ENCODE data around the gene VRK1.

DNA sequence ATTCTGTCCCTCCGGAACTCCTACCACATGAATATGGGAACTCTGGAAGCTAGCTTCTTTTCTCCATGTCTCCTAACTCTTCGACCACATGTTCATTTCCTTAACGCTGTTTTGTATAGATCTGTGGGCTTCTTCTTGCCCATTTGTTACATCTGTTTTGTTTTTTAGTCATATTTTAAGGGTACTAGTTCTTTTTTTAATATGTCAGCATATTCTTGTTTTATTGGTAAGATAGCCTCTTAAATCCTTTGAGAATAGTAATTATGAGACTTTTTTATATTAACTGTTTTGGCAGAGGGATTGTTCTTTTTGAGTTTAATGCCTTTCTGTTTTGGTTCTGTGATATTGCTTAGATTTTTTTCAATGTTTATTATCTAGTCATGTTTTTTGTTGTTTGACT is 70.5 kb downstream of the VRK1 start:
- TF ChIP-seq, protein P1, sequence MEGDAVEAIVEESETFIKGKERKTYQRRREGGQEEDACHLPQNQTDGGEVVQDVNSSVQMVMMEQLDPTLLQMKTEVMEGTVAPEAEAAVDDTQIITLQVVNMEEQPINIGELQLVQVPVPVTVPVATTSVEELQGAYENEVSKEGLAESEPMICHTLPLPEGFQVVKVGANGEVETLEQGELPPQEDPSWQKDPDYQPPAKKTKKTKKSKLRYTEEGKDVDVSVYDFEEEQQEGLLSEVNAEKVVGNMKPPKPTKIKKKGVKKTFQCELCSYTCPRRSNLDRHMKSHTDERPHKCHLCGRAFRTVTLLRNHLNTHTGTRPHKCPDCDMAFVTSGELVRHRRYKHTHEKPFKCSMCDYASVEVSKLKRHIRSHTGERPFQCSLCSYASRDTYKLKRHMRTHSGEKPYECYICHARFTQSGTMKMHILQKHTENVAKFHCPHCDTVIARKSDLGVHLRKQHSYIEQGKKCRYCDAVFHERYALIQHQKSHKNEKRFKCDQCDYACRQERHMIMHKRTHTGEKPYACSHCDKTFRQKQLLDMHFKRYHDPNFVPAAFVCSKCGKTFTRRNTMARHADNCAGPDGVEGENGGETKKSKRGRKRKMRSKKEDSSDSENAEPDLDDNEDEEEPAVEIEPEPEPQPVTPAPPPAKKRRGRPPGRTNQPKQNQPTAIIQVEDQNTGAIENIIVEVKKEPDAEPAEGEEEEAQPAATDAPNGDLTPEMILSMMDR (conservative IDR thresholded peaks at IDR 0.05; ENCODE audit: low read depth, low read length) = no peak
- TF ChIP-seq RCOR1 (IDR thresholded peaks at IDR 0.05; ENCODE audit: insufficient replicate concordance, low read length) = no peak
- no peak for TF ChIP-seq POLR2A (IDR thresholded peaks at IDR 0.05; ENCODE audit: low read depth, low read length)
- TF ChIP-seq RAD21 (IDR thresholded peaks at IDR 0.05; ENCODE audit: low read length) = no peak
- peak; percentile 77 for TF ChIP-seq MAFK (IDR thresholded peaks at IDR 0.05; ENCODE audit: low read depth, low read length)
- no peak for TF ChIP-seq RFX5 (IDR thresholded peaks at IDR 0.05; ENCODE audit: low read depth, low read length)
- TF ChIP-seq, protein P2, sequence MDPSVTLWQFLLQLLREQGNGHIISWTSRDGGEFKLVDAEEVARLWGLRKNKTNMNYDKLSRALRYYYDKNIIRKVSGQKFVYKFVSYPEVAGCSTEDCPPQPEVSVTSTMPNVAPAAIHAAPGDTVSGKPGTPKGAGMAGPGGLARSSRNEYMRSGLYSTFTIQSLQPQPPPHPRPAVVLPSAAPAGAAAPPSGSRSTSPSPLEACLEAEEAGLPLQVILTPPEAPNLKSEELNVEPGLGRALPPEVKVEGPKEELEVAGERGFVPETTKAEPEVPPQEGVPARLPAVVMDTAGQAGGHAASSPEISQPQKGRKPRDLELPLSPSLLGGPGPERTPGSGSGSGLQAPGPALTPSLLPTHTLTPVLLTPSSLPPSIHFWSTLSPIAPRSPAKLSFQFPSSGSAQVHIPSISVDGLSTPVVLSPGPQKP (IDR thresholded peaks at IDR 0.05; ENCODE audit: borderline replicate concordance, low read depth, low read length) = no peak
- no peak for TF ChIP-seq FOS (IDR thresholded peaks at IDR 0.05; ENCODE audit: low read depth, low read length)
- TF ChIP-seq SMC3 (IDR thresholded peaks at IDR 0.05; ENCODE audit: low read depth, low read length) = no peak
- TF ChIP-seq MAZ (IDR thresholded peaks at IDR 0.05; ENCODE audit: borderline replicate concordance, low read depth, low read length) = no peak
- no peak for TF ChIP-seq CEBPB (IDR thresholded peaks at IDR 0.05; ENCODE audit: low read depth, low read length)
